PC-3 (cell line): ENCODE results near the gene KMT2E. TPM values are rescaled to one million over a fixed set of nuclear protein-coding genes. Genes with fewer than 3 reads are reported as not detected.

Experiments used
- ATAC-seq: fragments of 200-7000 bp; cut with Tn5 transposase; 2 replicates; pipeline ENCODE4 v1.9.1; 2020; ENCODE audit warnings: mild to moderate bottlenecking, moderate library complexity
- BruUV-seq: library from RNA; stranded (reverse); fragments of 400-500 nt; replicated peaks from 2 replicates; lab custom pipeline; 2021; lab: Mats Ljungman, UMichigan
- CTCF ChIA-PET: fragments of 300-600 bp; sonication (Branson Sonifier 250); formaldehyde crosslinking; loops from one replicate; lab custom pipeline; 2022; ENCODE audit warnings: antibody characterized with exemption; lab: Charles Lee
- POLR2A ChIA-PET: fragments of 300-600 bp; sonication (Branson Sonifier 250); formaldehyde crosslinking; loops from one replicate; lab custom pipeline; 2022; ENCODE audit warnings: antibody characterized with exemption; ENCODE audit not compliant: unreplicated experiment; lab: Charles Lee
- DNase-seq: peaks from one replicate; pipeline ENCODE4 v3.0.0-alpha.2; 2015
- H2AFZ ChIP-seq: fragments of 300-600 bp; sonication (generic); 2 replicates; pipeline ENCODE4 v1.6.0; 2016; ENCODE audit warnings: antibody characterized with exemption, low read length
- H3F3A ChIP-seq: fragments of 300-600 bp; sonication (generic); one replicate; pipeline ENCODE4 v1.6.0; 2017; ENCODE audit warnings: antibody characterized with exemption, low read length, control low read depth, mild to moderate bottlenecking; ENCODE audit not compliant: unreplicated experiment
- H3K27ac ChIP-seq: fragments of 300-600 bp; sonication (generic); 2 replicates; pipeline ENCODE4 v1.5.1; 2016; ENCODE audit warnings: mild to moderate bottlenecking, low read length
- H3K27me3 ChIP-seq: fragments of 300-600 bp; sonication (generic); 2 replicates; pipeline ENCODE4 v1.6.1; 2016; ENCODE audit warnings: low read length, mixed read lengths
- H3K36me3 ChIP-seq: fragments of 300-600 bp; sonication (generic); 2 replicates; pipeline ENCODE4 v1.6.1; 2016; ENCODE audit warnings: low read depth, mixed run types, low read length, mixed read lengths
- H3K4me1 ChIP-seq: fragments of 300-600 bp; sonication (generic); 2 replicates; pipeline ENCODE4 v1.5.1; 2016; ENCODE audit warnings: low read length; ENCODE audit not compliant: insufficient read depth
- H3K4me2 ChIP-seq: fragments of 300-600 bp; sonication (generic); 2 replicates; pipeline ENCODE4 v1.6.0; 2016; ENCODE audit warnings: low read length
- H3K4me3 ChIP-seq: fragments of 300-600 bp; sonication (generic); 2 replicates; pipeline ENCODE4 v1.5.1; 2016; ENCODE audit warnings: mild to moderate bottlenecking, low read length, mixed read lengths
- H3K79me2 ChIP-seq: fragments of 300-600 bp; sonication (generic); 2 replicates; pipeline ENCODE4 v1.6.1; 2017; ENCODE audit warnings: low read length, mixed read lengths
- H3K9ac ChIP-seq: fragments of 300-600 bp; sonication (generic); 2 replicates; pipeline ENCODE4 v1.6.0; 2016; ENCODE audit warnings: mild to moderate bottlenecking, low read length
- H3K9me2 ChIP-seq: fragments of 300-600 bp; sonication (generic); replicated peaks from 2 replicates; pipeline ENCODE4 v1.6.1; 2016; ENCODE audit warnings: mixed run types, low read length, mixed read lengths
- H3K9me3 ChIP-seq: fragments of 300-600 bp; sonication (generic); 2 replicates; pipeline ENCODE4 v1.6.1; 2016; ENCODE audit warnings: low read length, mixed read lengths
- H4K20me1 ChIP-seq: fragments of 300-600 bp; sonication (generic); 2 replicates; pipeline ENCODE4 v1.6.1; 2016; ENCODE audit warnings: low read length, mixed read lengths
- CTCF ChIP-seq: fragments of 300-600 bp; sonication (generic); conservative IDR thresholded peaks from 2 replicates; pipeline ENCODE4 v1.5.1; 2017; ENCODE audit warnings: antibody characterized with exemption, low read depth, mild to moderate bottlenecking, low read length
- EZH2 ChIP-seq: fragments of 300-600 bp; sonication (generic); IDR thresholded peaks from one replicate; pipeline ENCODE4 v1.6.1; 2017; ENCODE audit warnings: antibody characterized with exemption, mild to moderate bottlenecking, low read length; ENCODE audit not compliant: unreplicated experiment
- EZH2phosphoT487 ChIP-seq: fragments of 300-600 bp; sonication (generic); IDR thresholded peaks from 2 replicates; pipeline ENCODE4 v1.6.1; 2018; ENCODE audit warnings: mild to moderate bottlenecking, antibody characterized with exemption, low read length, borderline replicate concordance
- intact Hi-C: fragments of 100-400 bp; cut with micrococcal nuclease; formaldehyde crosslinking; loops from 2 replicates; pipeline ENCODE4 v1.9.0; 2023
- total RNA-seq: library from RNA; depleted of rRNA; stranded (reverse); fragments of >200 nt; gene quantifications from 2 replicates; pipeline ENCODE4 v1.2.3, GENCODE V29; 2014

KMT2E gene
- total RNA-seq, 1 experiment from 2014 or later: 21.8 TPM

- BruUV-seq: no TSS peak
- Histone ChIP-seq H3K4me1 (peaks cover 14% of the 10 kb centered on the region), H3K36me3 (no peaks in the 10 kb centered on the region), H3K9me2 (no peaks in the 10 kb centered on the region), H3K4me3 (no peak overlapping the region), H3K9ac (no peak overlapping the region), H3K27ac (no peak overlapping the region), H3K9me3 (no peaks in the 10 kb centered on the region), H3K79me2 (0 out of 2 replicates have a peak, but pooled peaks cover under 1% of the 10 kb centered on the region), H4K20me1 (no peaks in the 10 kb centered on the region), H3K4me2 (no peak overlapping the region), H3F3A (no peaks in the 10 kb centered on the region), H2AFZ (no peak overlapping the region), H3K27me3 (no peaks in the 10 kb centered on the region)
- ATAC-seq (no peak), DNase-seq (no peak)
- TF ChIP-seq EZH2: no peak
- TF ChIP-seq CTCF: no peak
- TF ChIP-seq EZH2phosphoT487: no peak
- POLR2A ChIA-PET: no interaction called here
- CTCF ChIA-PET: no interaction called here
- intact Hi-C loops: no loop called here
Measured at GRCh38 chr7:104976966-104977636, 36.9 kb upstream of the KMT2E start.

- H3K9me2 ChIP-seq: no peaks in the 10 kb centered on the region
- peaks cover 14% of the 10 kb centered on the region for H3K79me2 ChIP-seq
- no peaks in the 10 kb centered on the region for H3K9me3 ChIP-seq
- CTCF ChIA-PET: no interaction called here
- H3F3A ChIP-seq: no peaks in the 10 kb centered on the region
- H3K36me3 ChIP-seq: no peaks in the 10 kb centered on the region
- intact Hi-C loops: no loop called here
- TF ChIP-seq EZH2 (no peak), CTCF (no peak), EZH2phosphoT487 (no peak)
- no peak for ATAC-seq
- DNase-seq: no peak
- H3K4me2 ChIP-seq: no peak overlapping the region
- no peak overlapping the region for H3K27ac ChIP-seq
- no peak overlapping the region for H3K9ac ChIP-seq
- no TSS peak for BruUV-seq
- no peaks in the 10 kb centered on the region for H4K20me1 ChIP-seq
- no peak overlapping the region for H3K4me3 ChIP-seq
- no peak overlapping the region for H2AFZ ChIP-seq
- H3K27me3 ChIP-seq: no peaks in the 10 kb centered on the region
- H3K4me1 ChIP-seq: peaks cover 26% of the 10 kb centered on the region
- POLR2A ChIA-PET: no interaction called here
Measured at GRCh38 chr7:104978460-104978859, 35.5 kb upstream of the KMT2E start.

- H3K36me3 ChIP-seq: no peaks in the 10 kb centered on the region
- no peak overlapping the region for H3K4me2 ChIP-seq
- no peak overlapping the region for H2AFZ ChIP-seq
- ATAC-seq (no peak), DNase-seq (no peak)
- no peaks in the 10 kb centered on the region for H4K20me1 ChIP-seq
- peaks cover 27% of the 10 kb centered on the region for H3K4me1 ChIP-seq
- no peaks in the 10 kb centered on the region for H3K9me3 ChIP-seq
- no TSS peak for BruUV-seq
- H3K9me2 ChIP-seq: no peaks in the 10 kb centered on the region
- H3F3A ChIP-seq: no peaks in the 10 kb centered on the region
- H3K9ac ChIP-seq: peak overlapping the region; percentile 23; the same call in 1 of the 2 replicates
- H3K4me3 ChIP-seq: no peak overlapping the region
- POLR2A ChIA-PET: no interaction called here
- CTCF ChIA-PET: no interaction called here
- intact Hi-C loops: no loop called here
- peak overlapping the region; percentile 46; the same call in 1 of the 2 replicates for H3K27ac ChIP-seq
- H3K27me3 ChIP-seq: no peaks in the 10 kb centered on the region
- TF ChIP-seq EZH2phosphoT487 (no peak), CTCF (no peak), EZH2 (no peak)
- peaks cover 15% of the 10 kb centered on the region for H3K79me2 ChIP-seq
Measured at GRCh38 chr7:104979167-104979841, 34.7 kb upstream of the KMT2E start.
